ENCODE data around the gene OCA2.
"Not testable (repeated sequence)": the region's sequence is repeated elsewhere in the genome, so short reads cannot be mapped to it uniquely, and the experiment has no call there.

The OCA2 gene

GRCh38 chr15:28124841-28125240 lies 25.7 kb upstream of the OCA2 start:
- H3K27me3 ChIP-seq (ENCODE audit: low read length) = no peaks in the 10 kb centered on the region
- no peaks in the 10 kb centered on the region for H3K9me2 ChIP-seq (replicated peaks; ENCODE audit: insufficient read depth, low read length)
- no peak overlapping the region for H3K27ac ChIP-seq (ENCODE audit: low read depth, low read length)
- H2AFZ ChIP-seq (ENCODE audit: low read depth, low read length, severe bottlenecking) = no peak overlapping the region
- no peaks in the 10 kb centered on the region for H4K20me1 ChIP-seq (ENCODE audit: low read depth, low read length)
- H3K9ac ChIP-seq (ENCODE audit: low read length) = no peak overlapping the region
- TF ChIP-seq, protein P1, sequence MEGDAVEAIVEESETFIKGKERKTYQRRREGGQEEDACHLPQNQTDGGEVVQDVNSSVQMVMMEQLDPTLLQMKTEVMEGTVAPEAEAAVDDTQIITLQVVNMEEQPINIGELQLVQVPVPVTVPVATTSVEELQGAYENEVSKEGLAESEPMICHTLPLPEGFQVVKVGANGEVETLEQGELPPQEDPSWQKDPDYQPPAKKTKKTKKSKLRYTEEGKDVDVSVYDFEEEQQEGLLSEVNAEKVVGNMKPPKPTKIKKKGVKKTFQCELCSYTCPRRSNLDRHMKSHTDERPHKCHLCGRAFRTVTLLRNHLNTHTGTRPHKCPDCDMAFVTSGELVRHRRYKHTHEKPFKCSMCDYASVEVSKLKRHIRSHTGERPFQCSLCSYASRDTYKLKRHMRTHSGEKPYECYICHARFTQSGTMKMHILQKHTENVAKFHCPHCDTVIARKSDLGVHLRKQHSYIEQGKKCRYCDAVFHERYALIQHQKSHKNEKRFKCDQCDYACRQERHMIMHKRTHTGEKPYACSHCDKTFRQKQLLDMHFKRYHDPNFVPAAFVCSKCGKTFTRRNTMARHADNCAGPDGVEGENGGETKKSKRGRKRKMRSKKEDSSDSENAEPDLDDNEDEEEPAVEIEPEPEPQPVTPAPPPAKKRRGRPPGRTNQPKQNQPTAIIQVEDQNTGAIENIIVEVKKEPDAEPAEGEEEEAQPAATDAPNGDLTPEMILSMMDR (IDR thresholded peaks at IDR 0.05; ENCODE audit: insufficient read depth, low read length, poor library complexity, severe bottlenecking) = no peak
- TF ChIP-seq EZH2phosphoT487 (conservative IDR thresholded peaks at IDR 0.05; ENCODE audit: low read length) = no peak
- H3K79me2 ChIP-seq (ENCODE audit: insufficient read depth, low read length) = no peaks in the 10 kb centered on the region
- H3F3A ChIP-seq (ENCODE audit: insufficient read depth) = no peaks in the 10 kb centered on the region
- 0 out of 2 replicates have a peak, but pooled peaks cover 6% of the 10 kb centered on the region for H3K36me3 ChIP-seq (ENCODE audit: low read length)
- no peak overlapping the region for H3K4me3 ChIP-seq (ENCODE audit: insufficient read depth, low read length, poor library complexity, severe bottlenecking)
- H3K4me2 ChIP-seq (ENCODE audit: low read depth, low read length, poor library complexity, severe bottlenecking) = no peak overlapping the region
- no peaks in the 10 kb centered on the region for H3K9me3 ChIP-seq (ENCODE audit: insufficient read depth, low read length)

DNA sequence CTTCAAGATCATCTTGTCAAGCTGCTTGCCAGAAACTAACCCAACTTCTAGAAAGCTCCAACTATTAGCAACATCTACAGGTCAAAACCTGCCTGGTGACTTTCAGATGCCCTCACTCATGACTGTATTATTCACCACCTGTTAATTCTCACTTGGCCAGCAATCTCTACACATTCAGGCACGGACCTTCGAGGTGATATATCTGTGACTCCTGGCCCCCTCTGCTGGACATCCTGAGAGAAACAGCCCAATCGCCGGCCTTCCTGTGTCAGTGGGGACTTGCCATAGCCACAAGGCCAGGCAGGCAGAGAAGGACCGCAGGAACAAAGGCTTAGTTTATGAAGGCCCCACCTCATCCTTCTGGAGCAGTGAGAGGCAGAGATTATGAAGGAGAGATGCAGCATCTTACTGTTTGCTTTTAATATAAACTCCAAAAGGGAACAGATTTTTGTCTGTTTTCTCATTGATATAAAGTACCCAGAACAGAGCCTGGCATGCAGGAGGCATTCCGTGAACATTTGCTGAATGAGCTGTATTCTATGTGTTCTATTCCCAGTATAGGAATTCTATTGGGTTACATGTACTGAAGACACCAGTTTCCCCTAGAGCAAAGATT lies 24.4 kb upstream of the OCA2 start:
- Histone ChIP-seq H3K4me2 (ENCODE audit: low read depth, low read length, poor library complexity, severe bottlenecking) (no peak overlapping the region), H3K9ac (ENCODE audit: low read length) (no peak overlapping the region), H3K9me2 (replicated peaks; ENCODE audit: insufficient read depth, low read length) (no peaks in the 10 kb centered on the region), H2AFZ (ENCODE audit: low read depth, low read length, severe bottlenecking) (no peak overlapping the region), H3K27me3 (ENCODE audit: low read length) (no peaks in the 10 kb centered on the region), H3K79me2 (ENCODE audit: insufficient read depth, low read length) (no peaks in the 10 kb centered on the region), H3K36me3 (ENCODE audit: low read length) (0 out of 2 replicates have a peak, but pooled peaks cover 6% of the 10 kb centered on the region), H4K20me1 (ENCODE audit: low read depth, low read length) (no peaks in the 10 kb centered on the region), H3F3A (ENCODE audit: insufficient read depth) (no peaks in the 10 kb centered on the region), H3K9me3 (ENCODE audit: insufficient read depth, low read length) (no peaks in the 10 kb centered on the region), H3K4me3 (ENCODE audit: insufficient read depth, low read length, poor library complexity, severe bottlenecking) (no peak overlapping the region), H3K27ac (ENCODE audit: low read depth, low read length) (no peak overlapping the region)
- TF ChIP-seq, protein P1 (IDR thresholded peaks at IDR 0.05; ENCODE audit: insufficient read depth, low read length, poor library complexity, severe bottlenecking) = peak; percentile 47
- no peak for TF ChIP-seq EZH2phosphoT487 (conservative IDR thresholded peaks at IDR 0.05; ENCODE audit: low read length)

- H3K4me3 ChIP-seq (ENCODE audit: insufficient read depth, low read length, poor library complexity, severe bottlenecking) = no peak overlapping the region
- no peak overlapping the region for H3K4me2 ChIP-seq (ENCODE audit: low read depth, low read length, poor library complexity, severe bottlenecking)
- no peak overlapping the region for H3K9ac ChIP-seq (ENCODE audit: low read length)
- H3F3A ChIP-seq (ENCODE audit: insufficient read depth) = no peaks in the 10 kb centered on the region
- no peaks in the 10 kb centered on the region for H3K9me2 ChIP-seq (replicated peaks; ENCODE audit: insufficient read depth, low read length)
- no peak overlapping the region for H2AFZ ChIP-seq (ENCODE audit: low read depth, low read length, severe bottlenecking)
- H3K27me3 ChIP-seq (ENCODE audit: low read length) = no peaks in the 10 kb centered on the region
- H3K79me2 ChIP-seq (ENCODE audit: insufficient read depth, low read length) = no peaks in the 10 kb centered on the region
- 0 out of 2 replicates have a peak, but pooled peaks cover 6% of the 10 kb centered on the region for H3K36me3 ChIP-seq (ENCODE audit: low read length)
- no peaks in the 10 kb centered on the region for H3K9me3 ChIP-seq (ENCODE audit: insufficient read depth, low read length)
- no peaks in the 10 kb centered on the region for H4K20me1 ChIP-seq (ENCODE audit: low read depth, low read length)
- TF ChIP-seq, protein P1 (IDR thresholded peaks at IDR 0.05; ENCODE audit: insufficient read depth, low read length, poor library complexity, severe bottlenecking) = no peak
- TF ChIP-seq EZH2phosphoT487 (conservative IDR thresholded peaks at IDR 0.05; ENCODE audit: low read length) = no peak
- H3K27ac ChIP-seq (ENCODE audit: low read depth, low read length) = no peak overlapping the region
These were observed 23.2 kb upstream of the OCA2 start for GRCh38 chr15:28122038-28122949.

GRCh38 chr15:28121577-28121976 lies 22.5 kb upstream of the OCA2 start:
- not testable (repeated sequence) for H3K4me3 ChIP-seq (ENCODE audit: insufficient read depth, low read length, poor library complexity, severe bottlenecking); H3K4me2 ChIP-seq (ENCODE audit: low read depth, low read length, poor library complexity, severe bottlenecking); H3K27ac ChIP-seq (ENCODE audit: low read depth, low read length); H3K9me3 ChIP-seq (ENCODE audit: insufficient read depth, low read length); H4K20me1 ChIP-seq (ENCODE audit: low read depth, low read length); H3K79me2 ChIP-seq (ENCODE audit: insufficient read depth, low read length); H3K36me3 ChIP-seq (ENCODE audit: low read length); H2AFZ ChIP-seq (ENCODE audit: low read depth, low read length, severe bottlenecking); H3F3A ChIP-seq (ENCODE audit: insufficient read depth); H3K9ac ChIP-seq (ENCODE audit: low read length); H3K27me3 ChIP-seq (ENCODE audit: low read length); H3K9me2 ChIP-seq (replicated peaks; ENCODE audit: insufficient read depth, low read length)
